HepG2 (cell line): Measurements from ENCODE around the gene NFILZ. TPM values are rescaled to one million over a fixed set of nuclear protein-coding genes. Genes with fewer than 3 reads are reported as not detected.

Experiments
- AHR ChIP-seq: IDR thresholded peaks from 2 replicates; pipeline ENCODE4 v1.6.1; 2018; ENCODE audit warnings: missing genetic modification reagents, missing compliant biosample characterization
- FOSL2 ChIP-seq: sonication (generic); formaldehyde crosslinking; IDR thresholded peaks from 2 replicates; pipeline ENCODE4 v1.4.0; 2020; ENCODE audit warnings: missing genetic modification reagents
- KAT2B ChIP-seq: fragments of 150-350 bp; IDR thresholded peaks from 2 replicates; pipeline ENCODE4 v1.6.1; 2014; ENCODE audit warnings: low read depth, low read length, borderline replicate concordance
- KDM4B ChIP-seq: sonication (generic); formaldehyde crosslinking; IDR thresholded peaks from 2 replicates; pipeline ENCODE4 v1.4.0; 2020; ENCODE audit warnings: missing genetic modification reagents
- KDM6A ChIP-seq: IDR thresholded peaks from 2 replicates; pipeline ENCODE4 v1.6.1; 2016; ENCODE audit warnings: low read depth
- MTF1 ChIP-seq: sonication (generic); formaldehyde crosslinking; IDR thresholded peaks from 2 replicates; pipeline ENCODE4 v1.5.0; 2020; ENCODE audit warnings: missing genetic modification reagents
- MTF2 ChIP-seq: sonication (generic); formaldehyde crosslinking; IDR thresholded peaks from 2 replicates; pipeline ENCODE4 v1.5.0; 2020; ENCODE audit warnings: missing genetic modification reagents, borderline replicate concordance
- PHF8 ChIP-seq: sonication (generic); formaldehyde crosslinking; IDR thresholded peaks from 2 replicates; pipeline ENCODE4 v1.5.0; 2020; ENCODE audit warnings: missing genetic modification reagents
- PITX1 ChIP-seq: sonication (generic); formaldehyde crosslinking; IDR thresholded peaks from 2 replicates; pipeline ENCODE4 v1.5.1; 2020; ENCODE audit warnings: mild to moderate bottlenecking, missing genetic modification reagents
- RAD21 ChIP-seq: fragments of 450-650 bp; formaldehyde crosslinking; IDR thresholded peaks from 2 replicates; pipeline ENCODE4 v1.5.0; 2020; ENCODE audit warnings: mild to moderate bottlenecking
- TBP ChIP-seq: sonication (generic); formaldehyde crosslinking; IDR thresholded peaks from 2 replicates; pipeline ENCODE4 v1.5.0; 2020; ENCODE audit warnings: missing genetic modification reagents
- TBX2 ChIP-seq: sonication (generic); formaldehyde crosslinking; IDR thresholded peaks from 2 replicates; pipeline ENCODE4 v1.5.0; 2020; ENCODE audit warnings: missing genetic modification reagents, mild to moderate bottlenecking, borderline replicate concordance
- TEAD2 ChIP-seq: sonication (generic); formaldehyde crosslinking; IDR thresholded peaks from 2 replicates; pipeline ENCODE4 v1.9.0; 2021; ENCODE audit warnings: missing genetic modification reagents
- U2AF2 ChIP-seq: fragments of 200-400 bp; formaldehyde crosslinking; IDR thresholded peaks from 2 replicates; pipeline ENCODE4 v1.6.1; 2017; ENCODE audit warnings: low read depth, mild to moderate bottlenecking, low read length
- ZFY ChIP-seq: sonication (generic); formaldehyde crosslinking; IDR thresholded peaks from 2 replicates; pipeline ENCODE4 v1.4.0; 2020; ENCODE audit warnings: missing genetic modification reagents
- ZNF12 ChIP-seq: sonication (generic); formaldehyde crosslinking; IDR thresholded peaks from 2 replicates; pipeline ENCODE4 v1.5.0; 2020; ENCODE audit warnings: missing genetic modification reagents
- ZNF225 ChIP-seq: sonication (generic); formaldehyde crosslinking; IDR thresholded peaks from 2 replicates; pipeline ENCODE4 v1.4.0; 2020; ENCODE audit warnings: mild to moderate bottlenecking, missing genetic modification reagents
- ZNF768 ChIP-seq: sonication (generic); formaldehyde crosslinking; IDR thresholded peaks from 2 replicates; pipeline ENCODE4 v1.4.0; 2020; ENCODE audit warnings: missing genetic modification reagents
- ZNF788 ChIP-seq: sonication (generic); formaldehyde crosslinking; IDR thresholded peaks from 2 replicates; pipeline ENCODE4 v1.5.0; 2020; ENCODE audit warnings: mild to moderate bottlenecking, missing genetic modification reagents, borderline replicate concordance
- polyA plus RNA-seq, 8 experiments: library from polyadenylated mRNA; depleted of rRNA in 3 of 8; stranded (reverse) in 7 of 8; unstranded in 1 of 8; fragments of >200 nt; fragmentation: Illumina TruSeq in 4 of 8; extraction: Trizol in 4 of 8; gene quantifications; 2 replicates each; pipeline versions ENCODE4 v1.2.1 to v1.2.3, GENCODE V29; 2011 to 2016; ENCODE audit warnings: low read depth in 4 of 8, missing spikeins in 1 of 8, mixed read lengths in 1 of 8; ENCODE audit not compliant: insufficient read depth in 1 of 8
- total RNA-seq, 5 experiments: library from RNA; depleted of rRNA; stranded (reverse); fragments of >200 nt; fragmentation: Illumina TruSeq; extraction: Trizol; gene quantifications; 2 replicates each; pipeline ENCODE4 v1.2.3, GENCODE V29; 2016; ENCODE audit warnings: low read depth in 1 of 5
- TF ChIP-seq, protein P1 (sequence below): sonication (generic); formaldehyde crosslinking; IDR thresholded peaks from 2 replicates; pipeline ENCODE4 v1.4.0; 2020; ENCODE audit warnings: low read depth, missing genetic modification reagents
- TF ChIP-seq, protein P2 (sequence below): sonication (generic); formaldehyde crosslinking; IDR thresholded peaks from 2 replicates; pipeline ENCODE4 v1.8.0; 2022; ENCODE audit warnings: missing genetic modification reagents, mild to moderate bottlenecking, borderline replicate concordance
- TF ChIP-seq, protein P3 (sequence below): sonication (generic); formaldehyde crosslinking; IDR thresholded peaks from 2 replicates; pipeline ENCODE4 v1.4.0; 2020; ENCODE audit warnings: missing genetic modification reagents; ENCODE audit errors: not compliant biosample characterization

The NFILZ gene
- total and polyA plus RNA-seq, 2 of the 13 experiments (the other 11 are each of a cell fraction or from before 2014, with no cell fraction given) = not detected

DNA sequence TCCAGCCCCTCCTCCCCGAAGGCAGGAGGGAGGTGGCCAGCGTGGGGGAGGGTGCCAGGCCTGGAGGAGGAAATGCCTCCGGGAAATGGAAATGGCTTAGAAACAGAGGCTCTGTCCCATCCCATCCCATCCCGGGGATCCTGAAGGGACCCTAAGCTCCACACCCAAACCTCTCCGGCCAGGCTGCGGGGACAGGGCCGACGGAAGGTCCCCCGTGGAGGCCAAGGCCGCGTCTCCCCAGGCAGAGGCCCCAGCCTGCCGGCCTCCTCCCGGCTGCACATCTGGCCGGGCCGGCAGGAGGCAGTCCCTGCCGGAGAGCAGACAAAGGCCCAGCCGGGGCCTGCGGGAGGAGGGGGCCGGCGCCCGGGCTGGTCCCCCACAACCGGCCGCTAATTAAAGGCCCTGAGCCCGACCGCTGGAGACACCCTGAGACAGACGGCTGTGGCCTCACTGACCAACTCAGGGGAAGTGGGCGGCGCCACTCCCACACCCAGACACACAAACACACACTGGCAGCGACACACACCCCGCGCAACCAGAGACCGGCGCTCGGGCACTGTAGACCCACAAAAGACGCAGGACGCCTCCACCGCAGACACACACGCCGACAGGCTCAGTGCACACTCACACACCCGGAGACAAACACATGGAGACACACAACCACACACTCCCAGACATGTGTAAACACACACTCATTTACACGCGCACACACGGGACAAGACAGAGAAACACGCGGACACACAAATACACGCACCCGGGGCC, 21.0 kb upstream of the NFILZ start (continued):
- TF ChIP-seq, protein P1, sequence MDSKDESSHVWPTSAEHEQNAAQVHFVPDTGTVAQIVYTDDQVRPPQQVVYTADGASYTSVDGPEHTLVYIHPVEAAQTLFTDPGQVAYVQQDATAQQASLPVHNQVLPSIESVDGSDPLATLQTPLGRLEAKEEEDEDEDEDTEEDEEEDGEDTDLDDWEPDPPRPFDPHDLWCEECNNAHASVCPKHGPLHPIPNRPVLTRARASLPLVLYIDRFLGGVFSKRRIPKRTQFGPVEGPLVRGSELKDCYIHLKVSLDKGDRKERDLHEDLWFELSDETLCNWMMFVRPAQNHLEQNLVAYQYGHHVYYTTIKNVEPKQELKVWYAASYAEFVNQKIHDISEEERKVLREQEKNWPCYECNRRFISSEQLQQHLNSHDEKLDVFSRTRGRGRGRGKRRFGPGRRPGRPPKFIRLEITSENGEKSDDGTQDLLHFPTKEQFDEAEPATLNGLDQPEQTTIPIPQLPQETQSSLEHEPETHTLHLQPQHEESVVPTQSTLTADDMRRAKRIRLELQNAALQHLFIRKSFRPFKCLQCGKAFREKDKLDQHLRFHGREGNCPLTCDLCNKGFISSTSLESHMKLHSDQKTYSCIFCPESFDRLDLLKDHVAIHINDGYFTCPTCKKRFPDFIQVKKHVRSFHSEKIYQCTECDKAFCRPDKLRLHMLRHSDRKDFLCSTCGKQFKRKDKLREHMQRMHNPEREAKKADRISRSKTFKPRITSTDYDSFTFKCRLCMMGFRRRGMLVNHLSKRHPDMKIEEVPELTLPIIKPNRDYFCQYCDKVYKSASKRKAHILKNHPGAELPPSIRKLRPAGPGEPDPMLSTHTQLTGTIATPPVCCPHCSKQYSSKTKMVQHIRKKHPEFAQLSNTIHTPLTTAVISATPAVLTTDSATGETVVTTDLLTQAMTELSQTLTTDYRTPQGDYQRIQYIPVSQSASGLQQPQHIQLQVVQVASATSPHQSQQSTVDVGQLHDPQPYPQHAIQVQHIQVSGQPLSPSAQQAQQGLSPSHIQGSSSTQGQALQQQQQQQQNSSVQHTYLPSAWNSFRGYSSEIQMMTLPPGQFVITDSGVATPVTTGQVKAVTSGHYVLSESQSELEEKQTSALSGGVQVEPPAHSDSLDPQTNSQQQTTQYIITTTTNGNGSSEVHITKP (CRISPR knock-in tag) = 0 out of 2 replicates have a peak, but pooled peaks have one; percentile 27
- TF ChIP-seq MTF1 (CRISPR knock-in tag) (no peak), PHF8 (CRISPR knock-in tag) (peak; percentile 69), TEAD2 (no peak), ZFY (CRISPR knock-in tag) (peak; percentile 83), ZNF788 (0 out of 2 replicates have a peak, but pooled peaks have one; percentile 7), RAD21 (CRISPR knock-in tag) (peak; percentile 45), ZNF225 (no peak), ZNF768 (CRISPR knock-in tag) (peak; percentile 58; the same call in 1 of the 2 replicates), KDM6A (CRISPR knock-in tag) (no peak), FOSL2 (CRISPR knock-in tag) (no peak), ZNF12 (CRISPR knock-in tag) (no peak), TBX2 (CRISPR knock-in tag) (peak; percentile 70; the same call in 1 of the 2 replicates), KDM4B (CRISPR knock-in tag) (no peak), MTF2 (CRISPR knock-in tag) (0 out of 2 replicates have a peak, but pooled peaks have one; percentile 27), PITX1 (CRISPR knock-in tag) (no peak), U2AF2 (no peak), TBP (no peak), AHR (CRISPR knock-in tag) (no peak), KAT2B (no peak)
- TF ChIP-seq, protein P2, sequence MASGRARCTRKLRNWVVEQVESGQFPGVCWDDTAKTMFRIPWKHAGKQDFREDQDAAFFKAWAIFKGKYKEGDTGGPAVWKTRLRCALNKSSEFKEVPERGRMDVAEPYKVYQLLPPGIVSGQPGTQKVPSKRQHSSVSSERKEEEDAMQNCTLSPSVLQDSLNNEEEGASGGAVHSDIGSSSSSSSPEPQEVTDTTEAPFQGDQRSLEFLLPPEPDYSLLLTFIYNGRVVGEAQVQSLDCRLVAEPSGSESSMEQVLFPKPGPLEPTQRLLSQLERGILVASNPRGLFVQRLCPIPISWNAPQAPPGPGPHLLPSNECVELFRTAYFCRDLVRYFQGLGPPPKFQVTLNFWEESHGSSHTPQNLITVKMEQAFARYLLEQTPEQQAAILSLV (CRISPR knock-in tag) = peak; percentile 72; the same call in 1 of the 2 replicates
- TF ChIP-seq, protein P3, sequence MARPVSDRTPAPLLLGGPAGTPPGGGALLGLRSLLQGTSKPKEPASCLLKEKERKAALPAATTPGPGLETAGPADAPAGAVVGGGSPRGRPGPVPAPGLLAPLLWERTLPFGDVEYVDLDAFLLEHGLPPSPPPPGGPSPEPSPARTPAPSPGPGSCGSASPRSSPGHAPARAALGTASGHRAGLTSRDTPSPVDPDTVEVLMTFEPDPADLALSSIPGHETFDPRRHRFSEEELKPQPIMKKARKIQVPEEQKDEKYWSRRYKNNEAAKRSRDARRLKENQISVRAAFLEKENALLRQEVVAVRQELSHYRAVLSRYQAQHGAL = no peak
